HepG2 (cell line): Measurements from ENCODE around the gene SIK2. TPM values are rescaled to one million over a fixed set of nuclear protein-coding genes. Genes with fewer than 3 reads are reported as not detected.

Experiments
- CENPT ChIP-seq: sonication (generic); formaldehyde crosslinking; IDR thresholded peaks from 2 replicates; pipeline ENCODE4 v1.8.0; 2022; ENCODE audit warnings: low read depth, mild to moderate bottlenecking, moderate library complexity, missing genetic modification reagents
- CREB1 ChIP-seq, 2 experiments: fragments of 450-650 bp in 1 of 2; IDR thresholded peaks; 2 replicates each; pipeline ENCODE4 v1.6.1; 2016 to 2017; ENCODE audit warnings: control low read depth in 1 of 2, mild to moderate bottlenecking in 1 of 2, missing compliant biosample characterization in 1 of 2, missing genetic modification characterization in 1 of 2
- FLYWCH1 ChIP-seq: sonication (generic); formaldehyde crosslinking; IDR thresholded peaks from 2 replicates; pipeline ENCODE4 v1.8.1; 2023; ENCODE audit warnings: mild to moderate bottlenecking, missing genetic modification reagents
- HMG20A ChIP-seq: IDR thresholded peaks from 2 replicates; pipeline ENCODE4 v1.6.1; 2016; ENCODE audit warnings: borderline replicate concordance
- NFRKB ChIP-seq: fragments of 450-650 bp; IDR thresholded peaks from 2 replicates; pipeline ENCODE4 v1.6.1; 2017
- NRL ChIP-seq: sonication (generic); formaldehyde crosslinking; IDR thresholded peaks from 2 replicates; pipeline ENCODE4 v1.5.0; 2020; ENCODE audit warnings: missing genetic modification reagents, mild to moderate bottlenecking, moderate library complexity, borderline replicate concordance
- PLRG1 ChIP-seq: fragments of 450-650 bp; conservative IDR thresholded peaks from 2 replicates; pipeline ENCODE4 v1.6.1; 2016
- POLR2AphosphoS5 ChIP-seq: IDR thresholded peaks from 2 replicates; pipeline ENCODE4 v1.6.1; 2012; ENCODE audit warnings: low read depth, low read length
- RARA ChIP-seq: IDR thresholded peaks from 2 replicates; pipeline ENCODE4 v1.6.1; 2016; ENCODE audit warnings: missing genetic modification reagents, missing compliant biosample characterization
- SNAI1 ChIP-seq: sonication (generic); formaldehyde crosslinking; IDR thresholded peaks from 2 replicates; pipeline ENCODE4 v1.5.0; 2020; ENCODE audit warnings: mild to moderate bottlenecking, missing genetic modification reagents, borderline replicate concordance
- TAF15 ChIP-seq: fragments of 200-400 bp; formaldehyde crosslinking; IDR thresholded peaks from one replicate; pipeline ENCODE4 v1.6.1; 2018; ENCODE audit warnings: mild to moderate bottlenecking, low read depth, low read length; ENCODE audit not compliant: poor library complexity, severe bottlenecking
- TBP ChIP-seq: sonication (generic); formaldehyde crosslinking; IDR thresholded peaks from 2 replicates; pipeline ENCODE4 v1.5.0; 2020; ENCODE audit warnings: missing genetic modification reagents
- ZFP90 ChIP-seq: sonication (generic); formaldehyde crosslinking; IDR thresholded peaks from 2 replicates; pipeline ENCODE4 v1.8.0; 2022; ENCODE audit warnings: missing genetic modification reagents, mild to moderate bottlenecking, inconsistent platforms, borderline replicate concordance
- ZKSCAN8 ChIP-seq: IDR thresholded peaks from 2 replicates; pipeline ENCODE4 v1.6.1; 2016; ENCODE audit warnings: borderline replicate concordance, missing genetic modification reagents, missing compliant biosample characterization
- ZNF180 ChIP-seq: sonication (generic); formaldehyde crosslinking; IDR thresholded peaks from 2 replicates; pipeline ENCODE4 v1.4.0; 2020; ENCODE audit warnings: low read depth, missing genetic modification reagents, borderline replicate concordance
- ZNF33A ChIP-seq: sonication (generic); formaldehyde crosslinking; IDR thresholded peaks from 2 replicates; pipeline ENCODE4 v1.5.1; 2020; ENCODE audit warnings: missing genetic modification reagents, mild to moderate bottlenecking, moderate library complexity, borderline replicate concordance
- ZNF431 ChIP-seq: sonication (generic); formaldehyde crosslinking; IDR thresholded peaks from 2 replicates; pipeline ENCODE4 v1.9.0; 2022; ENCODE audit warnings: missing genetic modification reagents, low read depth, mild to moderate bottlenecking, borderline replicate concordance
- ZNF557 ChIP-seq: sonication (generic); formaldehyde crosslinking; IDR thresholded peaks from 2 replicates; pipeline ENCODE4 v1.4.0; 2020; ENCODE audit warnings: missing genetic modification reagents
- ZNF598 ChIP-seq: sonication (generic); formaldehyde crosslinking; IDR thresholded peaks from 2 replicates; pipeline ENCODE4 v1.5.1; 2020; ENCODE audit warnings: mild to moderate bottlenecking, missing genetic modification reagents, borderline replicate concordance
- ZNF660 ChIP-seq: sonication (generic); formaldehyde crosslinking; IDR thresholded peaks from 2 replicates; pipeline ENCODE4 v1.5.1; 2020; ENCODE audit warnings: mild to moderate bottlenecking, low read depth, missing genetic modification reagents, borderline replicate concordance
- ZNF777 ChIP-seq: sonication (generic); formaldehyde crosslinking; IDR thresholded peaks from 2 replicates; pipeline ENCODE4 v1.4.0; 2020; ENCODE audit warnings: missing genetic modification reagents
- polyA plus RNA-seq, 8 experiments: library from polyadenylated mRNA; depleted of rRNA in 3 of 8; stranded (reverse) in 7 of 8; unstranded in 1 of 8; fragments of >200 nt; fragmentation: Illumina TruSeq in 4 of 8; extraction: Trizol in 4 of 8; gene quantifications; 2 replicates each; pipeline versions ENCODE4 v1.2.1 to v1.2.3, GENCODE V29; 2011 to 2016; ENCODE audit warnings: low read depth in 4 of 8, missing spikeins in 1 of 8, mixed read lengths in 1 of 8; ENCODE audit not compliant: insufficient read depth in 1 of 8
- total RNA-seq, 5 experiments: library from RNA; depleted of rRNA; stranded (reverse); fragments of >200 nt; fragmentation: Illumina TruSeq; extraction: Trizol; gene quantifications; 2 replicates each; pipeline ENCODE4 v1.2.3, GENCODE V29; 2016; ENCODE audit warnings: low read depth in 1 of 5
- TF ChIP-seq, protein P1 (sequence below): sonication (generic); formaldehyde crosslinking; IDR thresholded peaks from 2 replicates; pipeline ENCODE4 v1.4.0; 2020; ENCODE audit warnings: missing genetic modification reagents, borderline replicate concordance
- TF ChIP-seq, protein P2 (sequence below), 2 experiments: IDR thresholded peaks; 2 replicates each; pipeline ENCODE4 v1.6.1; 2011 to 2012; ENCODE audit warnings: low read length in 2 of 2, borderline replicate concordance in 1 of 2, low read depth in 1 of 2, mild to moderate bottlenecking in 1 of 2, moderate library complexity in 1 of 2
- TF ChIP-seq, protein P3 (sequence below): sonication (generic); formaldehyde crosslinking; conservative IDR thresholded peaks from 2 replicates; pipeline ENCODE4 v1.4.0; 2020; ENCODE audit warnings: missing genetic modification reagents

SIK2 gene
- total and polyA plus RNA-seq, 2 of the 13 experiments (the other 11 are each of a cell fraction or from before 2014, with no cell fraction given) = 8.1 to 15.4 TPM

- TF ChIP-seq ZNF660 (CRISPR knock-in tag) (no peak), CENPT (CRISPR knock-in tag) (no peak), ZNF777 (no peak), ZFP90 (no peak), FLYWCH1 (CRISPR knock-in tag) (no peak), ZNF598 (CRISPR knock-in tag) (no peak), POLR2AphosphoS5 (no peak), SNAI1 (CRISPR knock-in tag) (no peak), RARA (CRISPR knock-in tag) (peak; percentile 93), ZNF180 (CRISPR knock-in tag) (no peak), NFRKB (no peak), ZNF557 (no peak), PLRG1 (no peak), ZKSCAN8 (CRISPR knock-in tag) (peak; percentile 56; the same call in 1 of the 2 replicates), NRL (CRISPR knock-in tag) (no peak), HMG20A (CRISPR knock-in tag) (peak; percentile 81), ZNF33A (no peak), CREB1 (IDR thresholded peaks at IDR 0.05) (no peak), CREB1 (CRISPR knock-in tag; IDR thresholded peaks at IDR 0.05) (peak; percentile 64), ZNF431 (CRISPR knock-in tag) (no peak), TBP (CRISPR knock-in tag) (no peak), TAF15 (no peak)
- TF ChIP-seq, protein P1, sequence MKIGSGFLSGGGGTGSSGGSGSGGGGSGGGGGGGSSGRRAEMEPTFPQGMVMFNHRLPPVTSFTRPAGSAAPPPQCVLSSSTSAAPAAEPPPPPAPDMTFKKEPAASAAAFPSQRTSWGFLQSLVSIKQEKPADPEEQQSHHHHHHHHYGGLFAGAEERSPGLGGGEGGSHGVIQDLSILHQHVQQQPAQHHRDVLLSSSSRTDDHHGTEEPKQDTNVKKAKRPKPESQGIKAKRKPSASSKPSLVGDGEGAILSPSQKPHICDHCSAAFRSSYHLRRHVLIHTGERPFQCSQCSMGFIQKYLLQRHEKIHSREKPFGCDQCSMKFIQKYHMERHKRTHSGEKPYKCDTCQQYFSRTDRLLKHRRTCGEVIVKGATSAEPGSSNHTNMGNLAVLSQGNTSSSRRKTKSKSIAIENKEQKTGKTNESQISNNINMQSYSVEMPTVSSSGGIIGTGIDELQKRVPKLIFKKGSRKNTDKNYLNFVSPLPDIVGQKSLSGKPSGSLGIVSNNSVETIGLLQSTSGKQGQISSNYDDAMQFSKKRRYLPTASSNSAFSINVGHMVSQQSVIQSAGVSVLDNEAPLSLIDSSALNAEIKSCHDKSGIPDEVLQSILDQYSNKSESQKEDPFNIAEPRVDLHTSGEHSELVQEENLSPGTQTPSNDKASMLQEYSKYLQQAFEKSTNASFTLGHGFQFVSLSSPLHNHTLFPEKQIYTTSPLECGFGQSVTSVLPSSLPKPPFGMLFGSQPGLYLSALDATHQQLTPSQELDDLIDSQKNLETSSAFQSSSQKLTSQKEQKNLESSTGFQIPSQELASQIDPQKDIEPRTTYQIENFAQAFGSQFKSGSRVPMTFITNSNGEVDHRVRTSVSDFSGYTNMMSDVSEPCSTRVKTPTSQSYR (CRISPR knock-in tag) = no peak
- TF ChIP-seq, protein P2, sequence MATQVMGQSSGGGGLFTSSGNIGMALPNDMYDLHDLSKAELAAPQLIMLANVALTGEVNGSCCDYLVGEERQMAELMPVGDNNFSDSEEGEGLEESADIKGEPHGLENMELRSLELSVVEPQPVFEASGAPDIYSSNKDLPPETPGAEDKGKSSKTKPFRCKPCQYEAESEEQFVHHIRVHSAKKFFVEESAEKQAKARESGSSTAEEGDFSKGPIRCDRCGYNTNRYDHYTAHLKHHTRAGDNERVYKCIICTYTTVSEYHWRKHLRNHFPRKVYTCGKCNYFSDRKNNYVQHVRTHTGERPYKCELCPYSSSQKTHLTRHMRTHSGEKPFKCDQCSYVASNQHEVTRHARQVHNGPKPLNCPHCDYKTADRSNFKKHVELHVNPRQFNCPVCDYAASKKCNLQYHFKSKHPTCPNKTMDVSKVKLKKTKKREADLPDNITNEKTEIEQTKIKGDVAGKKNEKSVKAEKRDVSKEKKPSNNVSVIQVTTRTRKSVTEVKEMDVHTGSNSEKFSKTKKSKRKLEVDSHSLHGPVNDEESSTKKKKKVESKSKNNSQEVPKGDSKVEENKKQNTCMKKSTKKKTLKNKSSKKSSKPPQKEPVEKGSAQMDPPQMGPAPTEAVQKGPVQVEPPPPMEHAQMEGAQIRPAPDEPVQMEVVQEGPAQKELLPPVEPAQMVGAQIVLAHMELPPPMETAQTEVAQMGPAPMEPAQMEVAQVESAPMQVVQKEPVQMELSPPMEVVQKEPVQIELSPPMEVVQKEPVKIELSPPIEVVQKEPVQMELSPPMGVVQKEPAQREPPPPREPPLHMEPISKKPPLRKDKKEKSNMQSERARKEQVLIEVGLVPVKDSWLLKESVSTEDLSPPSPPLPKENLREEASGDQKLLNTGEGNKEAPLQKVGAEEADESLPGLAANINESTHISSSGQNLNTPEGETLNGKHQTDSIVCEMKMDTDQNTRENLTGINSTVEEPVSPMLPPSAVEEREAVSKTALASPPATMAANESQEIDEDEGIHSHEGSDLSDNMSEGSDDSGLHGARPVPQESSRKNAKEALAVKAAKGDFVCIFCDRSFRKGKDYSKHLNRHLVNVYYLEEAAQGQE (IDR thresholded peaks at IDR 0.05; ENCODE audit: borderline replicate concordance in 1 of 2, low read depth in 1 of 2, low read length in 2 of 2) = no peak
- TF ChIP-seq, protein P3, sequence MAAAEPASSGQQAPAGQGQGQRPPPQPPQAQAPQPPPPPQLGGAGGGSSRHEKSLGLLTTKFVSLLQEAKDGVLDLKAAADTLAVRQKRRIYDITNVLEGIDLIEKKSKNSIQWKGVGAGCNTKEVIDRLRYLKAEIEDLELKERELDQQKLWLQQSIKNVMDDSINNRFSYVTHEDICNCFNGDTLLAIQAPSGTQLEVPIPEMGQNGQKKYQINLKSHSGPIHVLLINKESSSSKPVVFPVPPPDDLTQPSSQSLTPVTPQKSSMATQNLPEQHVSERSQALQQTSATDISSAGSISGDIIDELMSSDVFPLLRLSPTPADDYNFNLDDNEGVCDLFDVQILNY (CRISPR knock-in tag) = no peak
Observed at GRCh38 chr11:111633248-111633647, 31.0 kb downstream of the SIK2 start (continued).
